UCSD-AML1 (cell line): ENCODE data around the gene CCDC117.
A peak's percentile ranks its signal among the peaks of the same experiment; 100 is the strongest.
"Not testable (repeated sequence)": the region's sequence is repeated elsewhere in the genome, so short reads cannot be mapped to it uniquely, and the experiment has no call there.

ENCODE experiments used
- DNase-seq: peaks from one replicate; lab custom pipeline; 2025; ENCODE audit not compliant: unreplicated experiment; lab: John Stamatoyannopoulos, UW

CCDC117 gene

GRCh38 chr22:28799606-28800307 is 27.3 kb downstream of the CCDC117 start:
- DNase-seq, result peak; percentile 60

- peak; percentile 97 for DNase-seq
Observed at GRCh38 chr22:28800308-28801041, 28.0 kb downstream of the CCDC117 start, which contains the start of gene XBP1. Gene XBP1 (minus strand): TSS chr22:28800569.

DNA sequence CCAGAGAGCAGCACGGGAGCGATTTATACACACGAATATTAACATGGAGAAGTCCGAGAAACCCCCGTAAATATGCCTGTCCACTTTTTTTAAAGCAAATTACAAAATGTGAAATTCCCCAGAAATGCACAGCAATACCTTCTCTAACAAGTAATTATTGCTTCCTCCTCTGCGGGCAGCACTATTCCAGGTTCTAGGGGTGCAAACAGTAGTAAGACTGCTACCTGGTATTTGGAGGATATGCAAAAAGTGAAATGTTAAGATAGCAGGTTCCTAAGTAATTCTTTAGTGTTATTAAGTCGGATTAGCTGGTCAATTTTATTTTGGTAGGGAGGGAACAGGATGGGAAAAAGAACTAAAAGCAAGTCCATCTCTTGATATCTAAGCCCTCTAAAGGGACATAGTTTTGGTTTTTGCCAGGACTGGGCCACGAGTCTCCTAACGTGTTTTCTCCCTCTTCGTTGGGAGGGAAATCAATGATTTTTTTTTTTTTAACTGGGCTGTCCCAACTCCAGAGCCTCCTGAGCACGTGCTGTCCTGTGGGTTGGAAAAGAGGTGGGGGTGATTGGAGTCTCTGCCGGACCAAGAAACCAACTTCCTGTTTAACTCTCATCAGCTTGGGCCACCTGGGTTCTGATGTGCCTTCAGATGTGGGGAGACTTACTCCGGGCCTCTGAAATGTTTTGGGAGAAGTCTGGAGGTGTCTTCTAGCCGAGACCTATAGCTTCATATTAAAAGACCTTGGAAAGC is 29.5 kb downstream of the CCDC117 start:
- peak; percentile 78 for DNase-seq

GRCh38 chr22:28802595-28803123 is 30.2 kb downstream of the CCDC117 start:
- DNase-seq, result peak; percentile 59

DNA sequence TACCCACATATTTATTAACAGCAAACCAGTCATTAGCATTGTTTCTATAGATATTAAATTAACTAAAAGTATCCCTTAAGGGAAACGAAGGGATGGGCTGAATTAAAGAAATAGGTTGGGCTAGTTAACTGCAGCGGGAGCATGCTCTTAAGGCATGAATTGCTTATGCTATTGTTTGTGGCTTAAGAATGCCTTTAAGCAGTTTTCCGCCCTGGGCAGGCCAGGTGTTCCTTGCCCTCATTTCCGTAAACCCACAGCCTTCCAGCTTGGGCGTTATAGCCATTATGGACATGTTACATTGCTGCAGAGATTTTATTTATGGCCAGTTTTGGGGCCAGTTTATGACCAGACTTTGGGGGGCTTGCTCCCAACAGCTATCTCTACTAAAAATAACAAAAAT is 32.9 kb downstream of the CCDC117 start:
- not testable (repeated sequence) for DNase-seq

GRCh38 chr22:28808716-28809355 is 36.3 kb downstream of the CCDC117 start:
- DNase-seq, result peak; percentile 28

GRCh38 chr22:28810821-28811491 is 38.5 kb downstream of the CCDC117 start:
- peak; percentile 74 for DNase-seq

DNA sequence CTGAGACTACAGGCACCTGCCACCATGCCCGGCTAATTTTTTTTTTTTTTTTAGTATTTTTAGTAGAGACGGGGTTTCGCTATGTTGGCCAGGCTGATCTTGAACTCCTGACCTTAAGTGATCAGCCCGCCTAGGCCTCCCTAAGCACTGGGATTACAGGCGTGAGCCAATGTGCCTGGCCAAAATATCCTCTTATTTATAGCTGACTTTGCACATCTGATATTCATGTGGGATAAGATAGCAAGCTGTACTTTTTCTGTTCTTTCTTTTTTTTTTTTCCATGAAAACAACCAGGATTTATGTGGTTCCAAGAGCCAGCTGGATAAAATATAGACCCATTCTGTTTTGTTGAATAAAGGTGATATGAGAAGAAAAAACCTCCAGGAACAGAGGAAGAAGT is 40.0 kb downstream of the CCDC117 start:
- no peak for DNase-seq

GRCh38 chr22:28813772-28814518 is 41.5 kb downstream of the CCDC117 start:
- DNase-seq, result peak; percentile 47

DNA sequence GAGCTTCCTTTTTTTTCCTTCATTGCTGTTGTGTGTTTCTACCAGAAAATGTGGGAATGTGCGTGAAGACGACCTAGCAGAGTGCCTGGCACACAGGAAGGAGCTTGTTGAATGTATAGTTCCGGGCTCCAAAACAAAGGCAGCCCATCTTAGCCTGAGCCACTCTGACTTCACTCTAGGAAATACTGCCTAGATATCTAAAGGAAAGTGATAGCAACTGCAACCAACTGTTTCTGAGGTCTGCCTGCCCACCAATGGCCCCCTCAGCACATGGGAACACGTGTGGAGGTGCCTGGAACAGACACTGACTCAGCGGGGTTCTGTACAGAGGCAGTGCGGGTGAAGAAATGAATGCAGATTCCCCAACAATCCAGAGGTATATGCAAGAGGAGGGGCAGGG is 42.6 kb downstream of the CCDC117 start:
- DNase-seq, result peak; percentile 48

DNA sequence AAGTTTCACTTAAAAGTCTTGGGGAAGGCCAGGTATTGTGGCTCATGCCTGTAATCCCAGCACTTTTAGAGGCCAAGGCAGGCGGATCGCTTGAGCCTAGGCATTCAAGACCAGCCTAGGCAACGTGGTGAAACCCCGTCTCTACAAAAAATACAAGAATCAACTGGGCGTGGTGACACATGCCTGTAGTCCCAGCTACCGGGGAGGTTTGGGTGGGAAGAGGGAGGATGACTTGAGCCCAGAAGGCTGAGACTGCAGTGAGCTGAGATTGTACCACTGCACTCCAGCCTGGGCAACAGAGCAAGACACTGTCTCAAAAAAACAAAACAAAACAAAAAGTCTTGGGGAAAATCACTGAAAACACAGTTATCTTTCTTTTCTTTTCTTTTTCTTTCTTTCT is 43.2 kb downstream of the CCDC117 start:
- DNase-seq, result no peak

DNA sequence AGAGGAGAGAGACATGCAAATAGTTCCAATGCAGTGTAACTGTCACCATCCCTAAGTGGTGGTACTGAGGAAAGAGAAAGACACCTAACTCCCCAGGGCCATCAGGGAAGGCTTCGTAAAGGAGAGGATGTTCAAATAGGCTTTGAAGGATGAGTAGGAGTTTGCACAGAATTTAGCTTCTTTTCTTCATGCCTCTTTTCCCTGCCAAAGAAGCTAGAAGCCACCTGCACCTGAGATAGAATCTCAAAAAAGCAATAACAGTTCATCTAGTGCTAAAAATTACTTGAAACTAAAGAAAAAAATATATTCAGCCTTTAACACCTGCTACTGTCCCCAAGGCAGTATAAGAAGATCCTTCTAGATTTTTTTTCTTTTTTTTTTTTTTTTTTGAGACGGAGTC is 44.6 kb downstream of the CCDC117 start:
- no peak for DNase-seq

GRCh38 chr22:28817919-28818859 is 45.7 kb downstream of the CCDC117 start:
- DNase-seq, result peak; percentile 58

GRCh38 chr22:28819253-28820096 is 47.0 kb downstream of the CCDC117 start:
- no peak for DNase-seq

GRCh38 chr22:28820885-28821284 is 48.4 kb downstream of the CCDC117 start:
- no peak for DNase-seq

DNA sequence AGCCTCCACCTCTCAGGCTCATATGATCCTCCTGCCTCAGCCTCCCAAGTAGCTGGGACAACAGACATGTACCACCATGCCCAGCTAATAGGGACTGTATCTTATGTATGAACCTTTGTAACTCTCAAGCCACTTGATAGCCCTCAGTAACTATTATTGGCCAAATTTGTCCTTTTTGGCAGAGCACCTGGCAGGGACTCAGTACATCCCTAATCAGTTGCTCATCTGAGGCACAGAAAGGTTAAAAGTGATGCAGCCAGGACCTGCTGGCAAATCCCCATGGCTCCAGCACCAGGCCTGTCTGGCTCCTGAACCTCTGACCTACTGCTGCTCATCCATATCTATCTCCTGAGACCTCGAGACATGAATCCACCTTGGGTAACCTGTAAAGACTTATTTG is 49.0 kb downstream of the CCDC117 start:
- DNase-seq, result no peak

DNA sequence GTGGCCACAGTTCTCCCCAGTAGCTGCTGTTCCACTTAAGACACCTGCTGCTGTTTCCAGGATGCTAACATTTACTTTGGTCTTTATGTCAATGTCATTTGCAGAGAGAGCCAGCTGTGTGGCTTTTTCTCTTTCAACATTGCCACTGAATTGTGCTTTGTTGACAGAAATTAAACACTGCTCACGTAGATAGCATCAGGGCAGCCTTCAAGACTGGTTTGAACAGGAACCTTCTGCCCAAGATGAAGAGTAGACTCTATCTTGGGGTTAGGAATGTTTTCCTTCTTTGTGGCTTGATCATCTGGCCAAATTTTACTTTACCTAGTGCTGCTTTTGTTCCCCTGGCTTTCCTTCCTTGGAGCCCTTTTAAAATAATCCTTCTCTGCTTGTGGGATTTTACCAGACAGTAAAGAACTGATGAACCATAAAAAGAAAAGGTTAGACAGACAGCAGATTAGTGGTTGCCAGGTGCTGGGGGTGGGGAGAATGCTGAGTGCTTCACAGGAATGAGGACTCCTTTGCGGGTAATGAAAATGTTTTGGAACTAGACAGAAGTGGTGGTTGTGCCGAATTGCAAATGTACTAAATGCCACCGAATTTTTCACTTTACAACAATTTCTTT is 50.5 kb downstream of the CCDC117 start:
- no peak for DNase-seq
